HPDE6-E6E7 (cell line): ENCODE results near the gene LEP.

ENCODE experiments used
- DNase-seq: peaks from one replicate; pipeline ENCODE4 v3.0.0; 2011; ENCODE audit warnings: missing footprints; ENCODE audit errors: extremely low spot score

The LEP gene

GRCh38 chr7:128244861-128245260, 3.8 kb downstream of the LEP start:
- DNase-seq, result no peak

GRCh38 chr7:128247108-128247507, 6.0 kb downstream of the LEP start:
- DNase-seq, result no peak

- no peak for DNase-seq
These were observed 6.6 kb downstream of the LEP start for GRCh38 chr7:128247640-128248194.

- no peak for DNase-seq
These were observed 10.3 kb downstream of the LEP start for GRCh38 chr7:128251337-128251736.

GRCh38 chr7:128253701-128254100, 12.6 kb downstream of the LEP start:
- no peak for DNase-seq

GRCh38 chr7:128254470-128254869, 13.4 kb downstream of the LEP start:
- no peak for DNase-seq

- DNase-seq, result no peak
These were observed 14.2 kb downstream of the LEP start for GRCh38 chr7:128255271-128255670.

GRCh38 chr7:128257458-128257857, 16.4 kb downstream of the LEP start:
- DNase-seq, result no peak

GRCh38 chr7:128259131-128260061, 18.3 kb downstream of the LEP start:
- peak; percentile 42 for DNase-seq

GRCh38 chr7:128260069-128260795, 19.2 kb downstream of the LEP start:
- DNase-seq, result no peak

GRCh38 chr7:128262273-128263028, 21.4 kb downstream of the LEP start:
- no peak for DNase-seq

GRCh38 chr7:128263420-128263819, 22.3 kb downstream of the LEP start:
- no peak for DNase-seq

- DNase-seq, result no peak
These were observed 23.4 kb downstream of the LEP start for GRCh38 chr7:128264477-128264876.

GRCh38 chr7:128265156-128265905, 24.3 kb downstream of the LEP start:
- no peak for DNase-seq

- no peak for DNase-seq
These were observed 24.8 kb downstream of the LEP start for GRCh38 chr7:128265906-128266300.

- no peak for DNase-seq
These were observed 25.4 kb downstream of the LEP start for GRCh38 chr7:128266529-128266882.

- peak; percentile 43 for DNase-seq
These were observed 26.0 kb downstream of the LEP start for GRCh38 chr7:128266883-128267594.

GRCh38 chr7:128267595-128267924, 26.5 kb downstream of the LEP start:
- DNase-seq, result no peak

- DNase-seq, result no peak
These were observed 27.2 kb downstream of the LEP start for GRCh38 chr7:128268233-128268632.

- no peak for DNase-seq
These were observed 29.8 kb downstream of the LEP start for GRCh38 chr7:128270826-128271272.
